ENCODE results near the gene DLG2. TPM values are rescaled to one million over a fixed set of nuclear protein-coding genes. Genes with fewer than 3 reads are reported as not detected.

Gene DLG2
- total RNA-seq, 3 donors from 2014 or later (not counting 1 experiment from before 2014, with no cell fraction given) = 1.7 to 2.9 (median 2.2) TPM

DNA sequence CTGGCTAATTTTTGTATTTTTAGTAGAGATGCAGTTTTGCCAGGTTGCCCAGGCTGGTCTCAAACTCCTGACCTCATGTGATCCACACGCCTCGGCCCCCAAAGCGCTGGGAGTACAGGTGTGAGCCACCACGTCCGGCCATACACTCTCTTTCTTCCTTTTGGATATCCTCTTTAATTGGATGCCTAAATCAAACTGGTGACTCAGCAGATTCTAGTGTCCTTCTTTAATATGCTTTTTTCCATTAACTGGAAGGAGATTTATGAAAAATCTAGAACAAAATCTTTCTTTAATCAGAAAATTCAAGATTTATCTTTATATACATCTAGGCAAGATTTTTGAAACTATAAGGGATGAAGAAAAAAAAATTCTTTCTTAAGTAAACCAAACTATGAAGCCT is 1371.7 kb downstream of the DLG2 start:
- H3K27ac ChIP-seq (ENCODE audit: low read length) = no peak overlapping the region
- intact Hi-C loops (cut with micrococcal nuclease) = no loop called here
- no peaks in the 10 kb centered on the region for H3K36me3 ChIP-seq (ENCODE audit: control insufficient read depth, insufficient read depth, low read length)
- Mint-ChIP-seq H3K4me1 (no peaks in the 10 kb centered on the region), H3K4me3 (no peak overlapping the region), H3K9me3 (peaks cover 8 to 12% of the 10 kb centered on the region in 2 donors), H3K27me3 (ENCODE audit: low read depth in 2 of 2) (no peaks in the 10 kb centered on the region), H3K36me3 (no peaks in the 10 kb centered on the region), H3K27ac (no peak overlapping the region)
- H3K9me3 ChIP-seq (ENCODE audit: control insufficient read depth, insufficient read depth, low read length) = no peaks in the 10 kb centered on the region
- no peak for ATAC-seq
- H3K4me3 ChIP-seq (ENCODE audit: low read length) = no peak overlapping the region
- no peaks in the 10 kb centered on the region for H3K27me3 ChIP-seq (ENCODE audit: control insufficient read depth, insufficient read depth, low read length)
- no peak for DNase-seq
- H3K4me1 ChIP-seq (ENCODE audit: control insufficient read depth, insufficient read depth, low read length) = no peaks in the 10 kb centered on the region
- TF ChIP-seq, protein P1, sequence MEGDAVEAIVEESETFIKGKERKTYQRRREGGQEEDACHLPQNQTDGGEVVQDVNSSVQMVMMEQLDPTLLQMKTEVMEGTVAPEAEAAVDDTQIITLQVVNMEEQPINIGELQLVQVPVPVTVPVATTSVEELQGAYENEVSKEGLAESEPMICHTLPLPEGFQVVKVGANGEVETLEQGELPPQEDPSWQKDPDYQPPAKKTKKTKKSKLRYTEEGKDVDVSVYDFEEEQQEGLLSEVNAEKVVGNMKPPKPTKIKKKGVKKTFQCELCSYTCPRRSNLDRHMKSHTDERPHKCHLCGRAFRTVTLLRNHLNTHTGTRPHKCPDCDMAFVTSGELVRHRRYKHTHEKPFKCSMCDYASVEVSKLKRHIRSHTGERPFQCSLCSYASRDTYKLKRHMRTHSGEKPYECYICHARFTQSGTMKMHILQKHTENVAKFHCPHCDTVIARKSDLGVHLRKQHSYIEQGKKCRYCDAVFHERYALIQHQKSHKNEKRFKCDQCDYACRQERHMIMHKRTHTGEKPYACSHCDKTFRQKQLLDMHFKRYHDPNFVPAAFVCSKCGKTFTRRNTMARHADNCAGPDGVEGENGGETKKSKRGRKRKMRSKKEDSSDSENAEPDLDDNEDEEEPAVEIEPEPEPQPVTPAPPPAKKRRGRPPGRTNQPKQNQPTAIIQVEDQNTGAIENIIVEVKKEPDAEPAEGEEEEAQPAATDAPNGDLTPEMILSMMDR (IDR thresholded peaks at IDR 0.05) = no peak
- WGBS (ENCODE audit: insufficient coverage) = 83% methylated on average over 5 of the region's 5 CpGs

DNA sequence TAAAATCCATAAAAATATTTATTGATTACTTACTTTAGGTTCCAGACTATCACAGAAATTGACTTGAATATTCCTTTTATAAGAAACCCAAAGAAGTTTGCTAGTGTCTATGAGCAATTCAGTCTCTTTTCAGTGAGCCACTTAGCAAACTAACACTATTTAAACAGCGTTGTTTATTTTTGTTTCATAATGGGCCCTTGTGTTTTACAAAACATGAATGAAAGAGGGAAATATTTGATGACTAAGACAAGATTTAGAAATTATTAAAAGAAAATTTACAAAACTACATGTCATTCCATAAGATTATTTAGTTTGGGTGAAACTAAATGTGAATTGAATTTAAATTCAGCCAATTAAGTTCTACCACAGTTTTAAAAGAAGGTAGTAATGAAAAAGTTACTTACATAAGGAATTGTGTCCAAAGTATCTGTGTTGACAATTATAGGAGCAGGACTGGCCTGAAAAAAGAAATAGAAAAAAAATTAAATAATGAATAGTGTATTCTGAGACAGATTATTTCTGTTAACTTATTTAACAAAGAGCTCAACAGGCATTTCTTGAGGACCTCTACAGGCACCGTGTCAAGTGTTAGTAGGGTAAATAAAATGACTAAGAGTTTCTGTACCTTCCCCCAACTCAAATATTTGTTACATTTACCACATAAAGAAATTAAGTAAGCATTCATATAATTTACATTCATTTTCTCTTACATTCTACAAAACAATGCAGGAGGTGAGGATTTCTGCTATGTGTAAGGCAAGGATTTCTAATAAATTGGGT is 1376.1 kb downstream of the DLG2 start:
- H3K9me3 Mint-ChIP-seq = peaks cover 7% of the 10 kb centered on the region in 2 donors
- no peak overlapping the region for H3K4me3 Mint-ChIP-seq
- H3K36me3 Mint-ChIP-seq = no peaks in the 10 kb centered on the region
- TF ChIP-seq, protein P1 (IDR thresholded peaks at IDR 0.05) = no peak
- intact Hi-C loops (cut with micrococcal nuclease) = no loop called here
- no peaks in the 10 kb centered on the region for H3K36me3 ChIP-seq (ENCODE audit: control insufficient read depth, insufficient read depth, low read length)
- no peak for ATAC-seq
- no peaks in the 10 kb centered on the region for H3K27me3 Mint-ChIP-seq (ENCODE audit: low read depth in 2 of 2)
- no CpG with 5 or more reads among the region's 2 CpGs for WGBS (ENCODE audit: insufficient coverage)
- no peaks in the 10 kb centered on the region for H3K9me3 ChIP-seq (ENCODE audit: control insufficient read depth, insufficient read depth, low read length)
- no peak for DNase-seq
- no peak overlapping the region for H3K27ac ChIP-seq (ENCODE audit: low read length)
- H3K27me3 ChIP-seq (ENCODE audit: control insufficient read depth, insufficient read depth, low read length) = no peaks in the 10 kb centered on the region
- no peaks in the 10 kb centered on the region for H3K4me1 Mint-ChIP-seq
- no peaks in the 10 kb centered on the region for H3K4me1 ChIP-seq (ENCODE audit: control insufficient read depth, insufficient read depth, low read length)
- no peak overlapping the region for H3K4me3 ChIP-seq (ENCODE audit: low read length)
- no peak overlapping the region for H3K27ac Mint-ChIP-seq

DNA sequence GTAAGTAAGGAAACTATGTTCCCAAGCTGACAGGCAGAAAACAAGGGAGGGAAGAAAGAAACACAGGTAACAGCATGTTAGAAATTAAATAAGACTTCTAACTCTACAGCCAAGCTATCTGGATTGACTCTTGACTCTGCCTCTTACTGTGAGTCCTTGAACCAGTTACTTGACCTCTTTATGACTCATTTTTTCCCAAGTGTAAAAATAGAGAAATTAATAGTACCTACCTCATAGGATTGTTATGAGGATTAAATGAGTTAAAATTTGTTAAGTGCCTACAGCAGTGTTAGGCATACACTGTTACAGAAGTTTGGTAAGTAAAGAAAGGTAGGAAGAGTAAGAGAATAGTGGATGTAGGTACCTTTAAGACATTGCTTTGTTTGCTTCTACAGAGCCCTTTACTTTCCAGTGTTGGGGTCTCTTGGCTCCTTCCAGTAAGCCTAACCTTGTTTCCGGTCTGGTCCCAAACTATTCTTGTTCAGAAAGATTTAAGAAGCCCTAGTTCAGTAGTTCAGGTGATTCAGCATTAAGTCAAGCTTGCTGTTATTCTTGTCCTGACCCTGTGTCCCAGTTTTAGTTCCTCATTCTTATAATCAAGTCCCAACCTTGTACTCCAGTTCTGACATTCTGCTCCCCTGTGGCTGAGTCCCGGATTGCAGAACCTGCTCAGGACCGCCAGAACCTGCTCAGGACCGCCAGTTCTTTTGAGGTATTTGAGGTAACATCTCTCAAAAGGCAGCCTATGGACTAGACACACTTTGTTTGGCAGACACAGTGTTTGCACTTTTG is 1377.6 kb downstream of the DLG2 start:
- TF ChIP-seq, protein P1 (IDR thresholded peaks at IDR 0.05) = no peak
- ATAC-seq (no peak), DNase-seq (no peak)
- H3K27me3 ChIP-seq (ENCODE audit: control insufficient read depth, insufficient read depth, low read length) = no peaks in the 10 kb centered on the region
- Mint-ChIP-seq H3K4me1 (no peaks in the 10 kb centered on the region), H3K27me3 (ENCODE audit: low read depth in 2 of 2) (no peaks in the 10 kb centered on the region), H3K36me3 (no peaks in the 10 kb centered on the region), H3K4me3 (no peak overlapping the region), H3K9me3 (peaks cover 7% of the 10 kb centered on the region in 2 donors), H3K27ac (no peak overlapping the region)
- no peaks in the 10 kb centered on the region for H3K9me3 ChIP-seq (ENCODE audit: control insufficient read depth, insufficient read depth, low read length)
- intact Hi-C loops (cut with micrococcal nuclease) = no loop called here
- 79% methylated on average over 4 of the region's 4 CpGs for WGBS (ENCODE audit: insufficient coverage)
- no peaks in the 10 kb centered on the region for H3K36me3 ChIP-seq (ENCODE audit: control insufficient read depth, insufficient read depth, low read length)
- no peaks in the 10 kb centered on the region for H3K4me1 ChIP-seq (ENCODE audit: control insufficient read depth, insufficient read depth, low read length)
- H3K27ac ChIP-seq (ENCODE audit: low read length) = no peak overlapping the region
- no peak overlapping the region for H3K4me3 ChIP-seq (ENCODE audit: low read length)
